Common myeloid progenitor, CD34-positive (primary cell): ENCODE results near the gene TRAF7.

Experiments used
- CTCF ChIA-PET: fragments of 350-600 bp; sonication (Branson Sonifier 250); formaldehyde crosslinking; loops from one replicate; lab custom pipeline; 2021; ENCODE audit warnings: antibody characterized with exemption; lab: Charles Lee
- POLR2A ChIA-PET: fragments of 350-600 bp; sonication (Branson Sonifier 250); formaldehyde crosslinking; loops from one replicate; lab custom pipeline; 2021; ENCODE audit warnings: antibody characterized with exemption; lab: Charles Lee
- DNase-seq, 3 donors: peaks; one replicate each; pipeline versions ENCODE4 v3.0.0 to v3.0.0-alpha.2; 2013
- H3K27ac ChIP-seq, 2 experiments: 1 replicate in 1 of 2; 2 replicates in 1 of 2; pipeline ENCODE4 v1.7.0; 2013; ENCODE audit warnings: inconsistent platforms in 2 of 2, low read length in 2 of 2, mild to moderate bottlenecking in 2 of 2, low read depth in 1 of 2, moderate library complexity in 1 of 2; ENCODE audit not compliant: severe bottlenecking in 2 of 2, insufficient read depth in 1 of 2, poor library complexity in 1 of 2
- H3K27me3 ChIP-seq, 5 experiments: replicated peaks in 2 of 5; 1 replicate in 3 of 5; 2 replicates in 2 of 5; pipeline versions ENCODE4 v1.6.1 to v1.7.0; 2013; ENCODE audit warnings: low read length in 4 of 5, mild to moderate bottlenecking in 2 of 5, moderate library complexity in 2 of 5, inconsistent platforms in 1 of 5; ENCODE audit not compliant: insufficient read depth in 5 of 5, control insufficient read depth in 4 of 5
- H3K36me3 ChIP-seq, 4 experiments: 1 replicate in 2 of 4; 2 replicates in 2 of 4; pipeline versions ENCODE4 v1.6.1 to v1.7.0; 2013; ENCODE audit warnings: low read length in 3 of 4, control low read depth in 1 of 4, mild to moderate bottlenecking in 1 of 4; ENCODE audit not compliant: control insufficient read depth in 4 of 4, insufficient read depth in 4 of 4
- H3K4me1 ChIP-seq, 4 experiments: 1 replicate in 3 of 4; 2 replicates in 1 of 4; pipeline versions ENCODE4 v1.6.1 to v1.7.1; 2013; ENCODE audit warnings: low read length in 3 of 4, mild to moderate bottlenecking in 3 of 4, control low read depth in 1 of 4, inconsistent platforms in 1 of 4, moderate library complexity in 1 of 4; ENCODE audit not compliant: control insufficient read depth in 4 of 4, insufficient read depth in 4 of 4; ENCODE audit errors: control extremely low read depth in 1 of 4
- H3K4me3 ChIP-seq, 7 experiments: 1 replicate in 4 of 7; 2 replicates in 3 of 7; pipeline versions ENCODE4 v1.5.1 to v1.7.0; 2013; ENCODE audit warnings: mild to moderate bottlenecking in 7 of 7, low read length in 6 of 7, moderate library complexity in 6 of 7, inconsistent platforms in 2 of 7, low read depth in 2 of 7, control low read depth in 1 of 7; ENCODE audit not compliant: insufficient read depth in 4 of 7, control insufficient read depth in 1 of 7; ENCODE audit errors: extremely low read depth in 1 of 7
- H3K9me3 ChIP-seq, 5 experiments: 1 replicate in 4 of 5; 2 replicates in 1 of 5; pipeline versions ENCODE4 v1.6.1 to v1.7.1; 2013; ENCODE audit warnings: low read length in 4 of 5, mild to moderate bottlenecking in 2 of 5, inconsistent platforms in 1 of 5, low read depth in 1 of 5, moderate library complexity in 1 of 5; ENCODE audit not compliant: control insufficient read depth in 4 of 5, insufficient read depth in 2 of 5; ENCODE audit errors: control extremely low read depth in 1 of 5
- WGBS: methylation state at CpG from one replicate; pipeline ENCODE4 v1.1.5; 2013; ENCODE audit not compliant: insufficient coverage; 5-methylcytosine and 5-hydroxymethylcytosine counted together

Gene TRAF7

DNA sequence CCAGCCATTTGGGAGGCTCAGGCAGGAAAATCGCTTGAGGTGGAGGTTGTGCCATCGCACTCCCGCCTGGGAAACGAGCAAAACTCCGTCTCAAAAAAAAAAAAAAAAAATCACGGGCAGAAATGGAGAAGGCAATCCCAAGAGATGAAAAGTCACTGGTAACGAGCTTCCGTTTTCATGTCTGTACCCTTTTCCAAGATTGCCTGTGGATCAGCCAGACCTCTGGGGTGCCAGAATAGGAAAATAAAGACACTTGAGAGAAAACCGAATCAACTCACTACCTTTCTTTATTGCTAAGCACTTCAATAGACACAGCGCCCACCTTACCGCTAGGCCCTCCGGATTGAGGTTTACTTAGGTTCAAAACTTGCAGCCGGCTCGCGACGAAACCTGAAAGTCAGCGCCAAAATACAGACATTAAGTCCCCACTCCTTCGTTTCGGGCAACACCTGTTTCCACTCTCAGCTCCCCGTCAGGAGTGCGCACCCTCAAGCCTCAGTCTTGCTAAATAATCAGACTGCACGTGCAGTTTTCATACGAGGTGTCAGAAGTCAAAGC lies 970 bp upstream of the TRAF7 start:
- Histone ChIP-seq H3K27ac (peak overlapping the region; percentile 50 to 83), H3K27me3 (no peaks in the 10 kb centered on the region), H3K36me3 (peaks cover 2 to 45% (median 15%) of the 10 kb centered on the region in 4 experiments), H3K4me1 (peaks cover 6 to 62% (median 54%) of the 10 kb centered on the region in 4 experiments), H3K4me3 (peak overlapping the region; percentile 78 to 98 (median 88)), H3K9me3 (no peaks in the 10 kb centered on the region)
- ChIA-PET POLR2A (interaction anchor here (0.7 to 2.7 kb wide), 19 partner anchors 9 to 347 kb away, joined by 3 to 15 read pairs (median 4); partner anchors contain the start of genes CCNF, NTHL1, RPS2 and TSC2), CTCF (interaction anchor here (0.7 to 5.3 kb wide), 7 partner anchors 8 to 154 kb away, joined by 3 to 80 read pairs (median 4); no protein-coding TSS in a partner anchor)
- 4% methylated on average over 20 of the region's 23 CpGs for WGBS
- DNase-seq = no peak

DNA sequence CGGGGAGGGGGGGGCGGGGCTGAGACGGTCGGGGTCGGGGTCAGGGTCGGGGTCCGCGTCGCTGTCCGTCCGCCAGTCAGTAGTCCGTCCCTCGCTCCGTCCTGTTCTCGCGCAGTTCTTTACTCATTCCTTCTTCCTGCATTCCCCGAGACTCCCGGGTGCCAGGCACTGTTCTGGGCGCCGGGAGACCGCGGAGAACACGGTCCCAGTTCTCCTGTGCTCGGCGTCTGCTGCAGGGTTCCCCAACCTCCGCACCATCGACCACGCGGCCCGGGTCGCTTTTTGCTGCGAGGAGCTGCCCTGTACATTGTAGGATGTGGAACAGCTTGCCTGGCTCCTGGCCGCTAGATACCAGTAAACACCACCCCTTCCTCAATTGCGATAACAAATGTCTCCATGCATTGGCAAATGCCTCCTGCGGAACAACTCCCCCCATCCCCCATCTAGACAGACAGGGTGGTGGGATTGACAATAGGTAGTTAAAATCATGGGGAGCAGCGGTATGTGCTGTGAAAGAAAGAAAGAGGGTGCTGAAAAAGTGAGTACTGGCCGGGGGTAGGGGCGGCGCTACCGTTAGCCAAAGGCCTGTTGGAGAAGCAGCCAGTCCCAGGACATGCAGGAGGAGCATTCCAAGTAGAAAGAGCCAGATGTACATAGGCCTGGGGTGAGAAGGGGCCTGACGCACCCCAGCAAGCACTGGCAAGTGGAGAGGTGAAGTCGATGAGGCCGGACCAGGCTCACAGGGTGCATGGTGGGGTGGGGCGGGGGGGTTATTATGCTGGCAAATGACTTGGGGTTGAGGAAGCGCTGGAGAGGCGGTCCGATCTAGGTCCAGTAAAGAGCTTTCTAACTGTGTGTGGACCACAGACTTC lies 631 bp downstream of the TRAF7 start:
- 8% methylated on average over 35 of the region's 47 CpGs for WGBS
- Histone ChIP-seq H3K4me3 (peak overlapping the region; percentile 49 to 98 (median 83)), H3K4me1 (peaks cover 6 to 46% (median 45%) of the 10 kb centered on the region in 4 experiments), H3K36me3 (peaks cover 2 to 39% (median 12%) of the 10 kb centered on the region in 4 experiments), H3K27ac (peak overlapping the region; percentile 50 to 73), H3K9me3 (no peaks in the 10 kb centered on the region), H3K27me3 (no peaks in the 10 kb centered on the region)
- POLR2A ChIA-PET = interaction anchor here (0.6 to 2.7 kb wide), 19 partner anchors 10 to 373 kb away, joined by 3 to 15 read pairs (median 4); partner anchors contain the start of genes AMDHD2, ECI1, MLST8 and NTHL1
- DNase-seq = peak; percentile 25 to 57 (median 46)
- CTCF ChIA-PET = interaction anchor here (1.5 to 5.3 kb wide), 4 partner anchors 16 to 150 kb away, joined by 3 to 80 read pairs (median 4); partner anchors contain the start of gene ECI1

DNA sequence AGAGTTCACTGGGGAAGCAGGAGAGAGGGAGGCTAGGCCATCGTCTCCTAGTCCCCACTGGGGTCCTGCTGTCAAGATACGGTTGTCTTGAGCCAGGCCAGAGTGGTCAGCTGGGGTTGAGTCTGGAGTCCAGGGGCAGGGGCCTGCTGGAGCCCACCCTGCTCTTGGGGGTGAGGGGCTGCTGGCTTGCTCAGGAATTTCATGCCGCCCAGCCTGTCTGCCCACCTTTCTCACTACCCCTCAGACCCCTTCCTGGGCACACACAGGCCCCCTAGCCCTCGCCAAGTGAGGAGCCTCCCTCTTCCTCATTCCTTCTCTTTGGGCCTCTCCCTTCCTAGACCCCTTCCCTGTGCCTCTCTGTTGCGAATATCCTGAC lies 1.3 kb downstream of the TRAF7 start:
- peaks cover 6 to 45% (median 42%) of the 10 kb centered on the region in 4 experiments for H3K4me1 ChIP-seq
- ChIA-PET POLR2A (no interaction called here), CTCF (interaction anchor here (1.5 kb wide), 1 partner anchor 95 kb away, joined by 3 read pairs; the partner anchor contains the start of gene ECI1)
- no peak for DNase-seq
- peak overlapping the region in 1 of 2 experiments; percentile 73 for H3K27ac ChIP-seq
- H3K4me3 ChIP-seq = peak overlapping the region in 5 of 7 experiments; percentile 77 to 98 (median 86)
- peaks cover 0 to 37% (median 6%) of the 10 kb centered on the region in 4 experiments for H3K36me3 ChIP-seq
- no peaks in the 10 kb centered on the region for H3K27me3 ChIP-seq
- H3K9me3 ChIP-seq = no peaks in the 10 kb centered on the region
- WGBS = 89% methylated on average over 5 of the region's 5 CpGs

DNA sequence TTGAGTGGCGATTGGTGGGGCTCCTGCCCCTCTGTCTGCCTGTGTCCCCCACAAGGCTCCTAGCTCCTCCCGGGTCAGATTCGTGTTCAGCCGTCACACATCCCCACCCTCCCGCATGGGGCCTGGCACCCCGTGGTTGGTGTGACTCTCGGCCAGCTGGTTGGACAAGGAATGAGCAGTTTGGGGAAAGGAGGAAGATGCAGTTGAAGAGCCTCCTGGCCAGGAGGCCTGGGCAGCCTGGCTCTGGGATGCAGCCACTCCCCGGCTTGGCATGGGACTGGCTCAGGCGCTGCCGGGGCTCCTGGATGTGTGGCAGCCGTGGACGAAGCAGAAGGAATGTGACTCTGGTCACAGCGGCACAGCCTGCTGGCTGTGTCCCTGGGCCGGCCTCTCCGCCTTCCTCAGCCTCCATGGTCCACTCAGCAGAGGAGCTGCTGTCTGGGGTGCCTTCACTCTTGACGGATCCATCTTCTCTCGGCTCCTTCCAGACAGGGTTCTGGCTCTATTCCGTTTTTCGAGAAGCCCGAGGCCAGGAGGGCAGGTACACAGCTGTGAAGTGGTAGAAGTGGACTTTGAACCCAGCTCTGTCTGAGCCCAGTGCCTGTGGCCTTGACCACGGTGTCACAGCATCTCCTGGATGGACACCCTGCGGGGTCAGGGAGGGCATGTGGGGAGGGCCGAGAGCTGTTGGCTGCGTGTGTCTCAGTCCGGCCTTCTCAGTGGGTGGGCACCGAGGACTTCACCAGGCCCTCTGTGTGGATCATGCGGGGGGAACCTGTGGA lies 2.1 kb downstream of the TRAF7 start:
- 96% methylated on average over 21 of the region's 27 CpGs for WGBS
- CTCF ChIA-PET = no interaction called here
- POLR2A ChIA-PET = no interaction called here
- no peak for DNase-seq
- peaks cover 0 to 32% (median 4%) of the 10 kb centered on the region in 4 experiments for H3K36me3 ChIP-seq
- H3K4me1 ChIP-seq = peaks cover 6 to 40% (median 36%) of the 10 kb centered on the region in 4 experiments
- H3K9me3 ChIP-seq = no peaks in the 10 kb centered on the region
- peak overlapping the region in 1 of 2 experiments; percentile 58 for H3K27ac ChIP-seq
- H3K27me3 ChIP-seq = no peaks in the 10 kb centered on the region
- H3K4me3 ChIP-seq = no peak overlapping the region

DNA sequence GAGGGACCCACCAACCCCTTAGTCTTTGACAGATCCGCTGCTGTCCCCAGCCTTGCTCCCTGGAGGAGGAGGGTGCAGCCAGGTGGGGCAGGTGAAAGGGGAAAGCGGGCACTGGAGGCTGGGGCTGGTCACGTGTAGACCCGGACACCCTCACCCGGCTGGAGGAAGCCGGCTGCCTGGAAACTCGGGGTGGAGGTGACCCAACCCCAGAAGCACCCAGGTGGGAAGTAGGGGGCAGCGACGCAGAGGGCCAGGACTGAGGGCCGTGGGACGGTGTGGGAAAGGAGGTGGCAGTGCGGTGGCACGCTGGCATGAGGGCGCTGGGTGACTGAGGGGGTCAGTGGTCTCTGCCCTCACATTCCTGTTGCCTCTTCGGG lies 2.7 kb downstream of the TRAF7 start:
- H3K27me3 ChIP-seq = no peaks in the 10 kb centered on the region
- peak overlapping the region in 1 of 2 experiments; percentile 58 for H3K27ac ChIP-seq
- H3K9me3 ChIP-seq = no peaks in the 10 kb centered on the region
- H3K4me1 ChIP-seq = peaks cover 6 to 34% (median 30%) of the 10 kb centered on the region in 4 experiments
- peaks cover 0 to 30% (median 0%) of the 10 kb centered on the region in 4 experiments for H3K36me3 ChIP-seq
- no peak overlapping the region for H3K4me3 ChIP-seq
- CTCF ChIA-PET = no interaction called here
- POLR2A ChIA-PET = no interaction called here
- WGBS = 93% methylated on average over 14 of the region's 15 CpGs
- no peak for DNase-seq

DNA sequence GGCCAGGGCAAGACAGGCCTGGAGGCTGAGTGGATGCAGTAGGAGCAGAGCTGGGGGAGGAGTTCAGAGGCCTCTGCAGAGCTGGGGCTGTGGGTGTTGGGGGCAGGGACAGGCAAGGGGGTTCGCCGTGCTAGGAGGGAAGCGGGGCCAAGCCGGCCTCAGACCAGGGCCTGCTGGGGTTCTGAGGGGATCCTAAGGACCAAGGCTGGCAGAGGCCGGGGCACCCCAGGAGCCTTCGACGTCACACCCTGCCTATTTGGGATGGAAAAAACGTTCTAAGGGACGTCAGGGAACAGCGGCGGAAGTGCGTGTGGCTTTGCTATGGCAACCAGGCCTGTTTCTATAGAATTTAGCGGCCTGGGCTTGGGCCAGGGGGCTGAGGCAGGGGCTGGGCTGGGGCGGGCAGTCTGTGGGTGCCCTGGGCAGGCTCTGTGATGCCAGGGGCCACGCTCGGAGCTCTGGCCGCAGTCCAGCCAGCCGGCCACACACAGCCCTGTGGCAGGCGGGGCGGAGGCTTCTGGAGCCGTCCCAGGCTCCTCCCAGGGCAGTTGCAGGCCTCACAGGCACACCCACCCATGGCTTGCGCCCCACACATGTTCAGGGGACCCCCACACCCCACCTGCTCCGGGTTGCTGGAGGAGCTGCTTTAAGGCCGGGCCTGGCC lies 3.7 kb downstream of the TRAF7 start:
- H3K4me3 ChIP-seq = no peak overlapping the region
- peaks cover 0 to 4% (median 0%) of the 10 kb centered on the region in 5 experiments for H3K9me3 ChIP-seq
- H3K36me3 ChIP-seq = peaks cover 0 to 27% (median 2%) of the 10 kb centered on the region in 4 experiments
- peaks cover 0 to 24% (median 19%) of the 10 kb centered on the region in 4 experiments for H3K4me1 ChIP-seq
- CTCF ChIA-PET = no interaction called here
- peak overlapping the region in 1 of 2 experiments; percentile 56 for H3K27ac ChIP-seq
- no peak for DNase-seq
- WGBS = 96% methylated on average over 19 of the region's 24 CpGs
- no peaks in the 10 kb centered on the region for H3K27me3 ChIP-seq
- POLR2A ChIA-PET = no interaction called here
